ENCODE data around the gene SMO. TPM values are rescaled to one million over a fixed set of nuclear protein-coding genes. Genes with fewer than 3 reads are reported as not detected.

SMO gene
- total and polyA plus RNA-seq, 2 donors from 2014 or later = 13.2 to 20.8 TPM

DNA sequence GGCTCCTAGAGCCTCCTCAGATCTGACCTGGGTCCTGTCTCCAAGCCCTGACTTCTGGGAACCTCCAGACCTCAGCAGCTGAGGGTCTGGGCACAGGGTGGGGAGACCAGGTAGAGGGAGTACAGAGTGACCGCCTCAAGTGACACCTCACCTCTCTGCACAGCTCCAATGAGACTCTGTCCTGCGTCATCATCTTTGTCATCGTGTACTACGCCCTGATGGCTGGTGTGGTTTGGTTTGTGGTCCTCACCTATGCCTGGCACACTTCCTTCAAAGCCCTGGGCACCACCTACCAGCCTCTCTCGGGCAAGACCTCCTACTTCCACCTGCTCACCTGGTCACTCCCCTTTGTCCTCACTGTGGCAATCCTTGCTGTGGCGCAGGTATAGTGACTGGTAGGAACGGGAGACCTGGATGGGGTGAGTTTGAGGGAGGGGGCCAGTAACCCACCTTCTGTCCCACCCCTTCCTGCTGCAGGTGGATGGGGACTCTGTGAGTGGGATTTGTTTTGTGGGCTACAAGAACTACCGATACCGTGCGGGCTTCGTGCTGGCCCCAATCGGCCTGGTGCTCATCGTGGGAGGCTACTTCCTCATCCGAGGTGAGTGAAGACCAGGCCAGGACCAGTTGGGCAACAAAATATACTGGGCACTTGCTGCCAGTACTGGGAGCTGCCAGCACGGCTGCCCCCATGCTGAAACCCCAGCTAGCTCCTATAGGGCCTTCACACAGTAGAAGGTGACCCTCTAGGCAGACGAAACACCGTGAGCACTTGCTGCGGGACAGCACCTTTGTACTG, 17.8 kb downstream of the SMO start:
- H3K4me3 ChIP-seq (ENCODE audit: low read length in 3 of 3) = no peak overlapping the region
- H3K27ac ChIP-seq (ENCODE audit: low read depth in 2 of 2, low read length in 2 of 2) = no peak overlapping the region
- TF ChIP-seq CTCF (IDR thresholded peaks at IDR 0.05; ENCODE audit: borderline replicate concordance, extremely low read depth, insufficient read depth) = no peak
- no peak for DNase-seq
- intact Hi-C loops (cut with DNase I) = no loop called here
- peaks cover 0 to 5% (median 0%) of the 10 kb centered on the region in 3 donors for H3K4me1 ChIP-seq (ENCODE audit: control insufficient read depth in 2 of 3, insufficient read depth in 2 of 3, low read depth in 1 of 3, low read length in 3 of 3)
- peaks cover 2 to 19% (median 4%) of the 10 kb centered on the region in 3 donors for H3K36me3 ChIP-seq (ENCODE audit: control insufficient read depth in 2 of 3, insufficient read depth in 3 of 3, low read length in 3 of 3)
- no peaks in the 10 kb centered on the region for H3K9me3 ChIP-seq (ENCODE audit: control insufficient read depth in 2 of 3, insufficient read depth in 1 of 3, low read length in 3 of 3)
- FAIRE-seq = no peak
- no peak overlapping the region for H3K9ac ChIP-seq (ENCODE audit: low read length in 3 of 3)
- H3K27me3 ChIP-seq (ENCODE audit: control insufficient read depth, insufficient read depth, low read length) = no peaks in the 10 kb centered on the region

GRCh38 chr7:129208667-129209066, 20.2 kb downstream of the SMO start:
- Histone ChIP-seq H3K4me1 (ENCODE audit: control insufficient read depth in 2 of 3, insufficient read depth in 2 of 3, low read depth in 1 of 3, low read length in 3 of 3) (peaks cover 0 to 5% (median 0%) of the 10 kb centered on the region in 3 donors), H3K27me3 (ENCODE audit: control insufficient read depth, insufficient read depth, low read length) (no peaks in the 10 kb centered on the region), H3K4me3 (ENCODE audit: low read length in 3 of 3) (no peak overlapping the region), H3K9me3 (ENCODE audit: control insufficient read depth in 2 of 3, insufficient read depth in 1 of 3, low read length in 3 of 3) (no peaks in the 10 kb centered on the region), H3K36me3 (ENCODE audit: control insufficient read depth in 2 of 3, insufficient read depth in 3 of 3, low read length in 3 of 3) (peaks cover 4 to 24% (median 6%) of the 10 kb centered on the region in 3 donors), H3K9ac (ENCODE audit: low read length in 3 of 3) (no peak overlapping the region), H3K27ac (ENCODE audit: low read depth in 2 of 2, low read length in 2 of 2) (no peak overlapping the region)
- no peak for TF ChIP-seq CTCF (IDR thresholded peaks at IDR 0.05; ENCODE audit: borderline replicate concordance, extremely low read depth, insufficient read depth)
- intact Hi-C loops (cut with DNase I) = no loop called here
- DNase-seq (no peak), FAIRE-seq (no peak)

DNA sequence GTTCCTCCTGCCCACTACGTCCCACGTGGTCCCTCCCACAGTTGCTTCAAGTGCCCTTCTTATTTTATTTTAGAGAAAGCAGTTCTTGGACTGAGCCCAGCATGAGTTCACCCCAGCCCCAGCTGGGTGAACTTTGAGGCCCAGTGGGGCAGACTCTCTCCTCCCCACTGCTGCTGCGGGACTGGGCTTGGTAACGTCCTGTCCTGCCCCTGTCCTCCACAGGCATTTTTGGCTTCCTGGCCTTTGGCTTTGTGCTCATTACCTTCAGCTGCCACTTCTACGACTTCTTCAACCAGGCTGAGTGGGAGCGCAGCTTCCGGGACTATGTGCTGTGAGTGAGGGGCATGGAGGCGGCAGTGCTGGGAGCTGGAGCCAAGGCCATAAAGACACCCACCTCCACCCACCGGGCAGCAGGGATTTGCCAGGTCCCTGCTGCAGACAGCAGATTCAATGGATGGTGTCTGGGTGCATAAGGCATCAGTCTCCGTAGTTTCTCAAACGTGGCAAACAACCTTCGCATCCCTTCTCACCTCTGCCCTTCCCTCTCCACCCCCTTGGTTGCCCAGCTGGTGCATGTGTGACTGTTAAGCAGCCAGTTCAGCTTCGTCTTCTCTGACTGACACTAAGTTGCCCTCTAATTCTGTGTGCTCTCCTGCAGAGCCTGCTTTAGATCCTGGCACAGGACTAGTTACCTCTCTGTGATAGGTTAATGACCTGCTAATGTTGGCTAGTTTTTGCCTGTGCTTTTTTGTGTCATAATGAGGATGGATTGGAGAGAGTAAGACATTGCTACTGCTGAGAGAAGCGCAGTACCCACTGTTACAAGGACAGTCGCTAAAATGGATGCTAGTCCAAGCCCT, 20.9 kb downstream of the SMO start:
- Histone ChIP-seq H3K36me3 (ENCODE audit: control insufficient read depth in 2 of 3, insufficient read depth in 3 of 3, low read length in 3 of 3) (peaks cover 4 to 24% (median 6%) of the 10 kb centered on the region in 3 donors), H3K27ac (ENCODE audit: low read depth in 2 of 2, low read length in 2 of 2) (no peak overlapping the region), H3K4me3 (ENCODE audit: low read length in 3 of 3) (no peak overlapping the region), H3K27me3 (ENCODE audit: control insufficient read depth, insufficient read depth, low read length) (no peaks in the 10 kb centered on the region), H3K9me3 (ENCODE audit: control insufficient read depth in 2 of 3, insufficient read depth in 1 of 3, low read length in 3 of 3) (no peaks in the 10 kb centered on the region), H3K4me1 (ENCODE audit: control insufficient read depth in 2 of 3, insufficient read depth in 2 of 3, low read depth in 1 of 3, low read length in 3 of 3) (peaks cover 0 to 5% (median 0%) of the 10 kb centered on the region in 3 donors), H3K9ac (ENCODE audit: low read length in 3 of 3) (no peak overlapping the region)
- TF ChIP-seq CTCF (IDR thresholded peaks at IDR 0.05; ENCODE audit: borderline replicate concordance, extremely low read depth, insufficient read depth) = no peak
- no peak for DNase-seq
- intact Hi-C loops (cut with DNase I) = no loop called here
- no peak for FAIRE-seq

Measured in kidney (tissue), 14 donors.